Stomach (tissue), 4 donors: ENCODE results near the gene EDIL3.

Source experiments
- POLR2AphosphoS5 ChIP-seq, 3 donors: sonication (generic); formaldehyde crosslinking; IDR thresholded peaks; one replicate each; pipeline ENCODE4 v1.6.1; 2016; ENCODE audit warnings: antibody characterized with exemption in 3 of 3
- TF ChIP-seq, protein P1 (sequence below), 7 experiments: fragments of 450-650 bp in 4 of 7; fragments of 200-600 bp in 3 of 7; sonication (generic) in 3 of 7; IDR thresholded peaks; one replicate each; pipeline ENCODE4 v1.5.1; 2016 to 2019; ENCODE audit warnings: antibody characterized with exemption in 7 of 7, control low read depth in 2 of 7, mild to moderate bottlenecking in 1 of 7

DNA sequence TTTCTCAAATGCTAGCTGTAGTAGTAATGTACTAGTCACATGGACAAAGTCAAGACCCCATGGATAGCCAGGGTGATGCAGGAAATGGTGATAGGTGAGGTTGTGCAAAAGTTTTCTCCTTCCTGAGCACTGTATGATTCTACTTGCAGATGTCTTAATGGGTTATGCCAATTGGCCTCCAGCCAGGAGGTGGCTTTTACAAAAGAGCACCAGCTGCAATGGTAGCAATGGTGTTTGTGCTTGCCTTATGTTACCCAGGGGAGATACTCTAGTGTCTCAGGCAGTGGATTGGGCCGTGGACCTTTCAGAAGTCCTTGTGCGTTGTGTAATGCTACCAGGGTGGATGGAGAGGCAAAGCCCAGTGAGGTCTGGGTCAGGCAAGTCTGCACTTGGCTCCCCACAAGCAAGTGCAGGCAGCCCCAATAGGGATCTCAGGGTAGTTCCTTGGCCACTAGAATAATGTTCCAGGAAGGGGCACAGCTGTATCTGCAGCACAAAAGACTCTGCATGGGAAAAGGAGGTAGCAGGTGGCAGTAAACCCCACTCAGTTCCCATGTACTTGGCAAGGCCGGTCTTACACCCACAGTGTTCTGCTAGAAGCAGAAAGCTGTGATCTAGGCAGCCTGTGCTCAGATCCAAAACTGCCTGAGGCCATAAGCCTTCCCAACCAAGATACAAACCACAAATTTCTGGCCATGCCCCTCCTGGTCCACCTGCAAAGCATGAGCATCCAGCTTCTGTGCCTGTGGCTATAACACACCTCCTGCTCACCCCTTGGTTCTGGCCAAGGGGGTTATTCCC lies 46.4 kb upstream of the EDIL3 start:
- TF ChIP-seq, protein P1, sequence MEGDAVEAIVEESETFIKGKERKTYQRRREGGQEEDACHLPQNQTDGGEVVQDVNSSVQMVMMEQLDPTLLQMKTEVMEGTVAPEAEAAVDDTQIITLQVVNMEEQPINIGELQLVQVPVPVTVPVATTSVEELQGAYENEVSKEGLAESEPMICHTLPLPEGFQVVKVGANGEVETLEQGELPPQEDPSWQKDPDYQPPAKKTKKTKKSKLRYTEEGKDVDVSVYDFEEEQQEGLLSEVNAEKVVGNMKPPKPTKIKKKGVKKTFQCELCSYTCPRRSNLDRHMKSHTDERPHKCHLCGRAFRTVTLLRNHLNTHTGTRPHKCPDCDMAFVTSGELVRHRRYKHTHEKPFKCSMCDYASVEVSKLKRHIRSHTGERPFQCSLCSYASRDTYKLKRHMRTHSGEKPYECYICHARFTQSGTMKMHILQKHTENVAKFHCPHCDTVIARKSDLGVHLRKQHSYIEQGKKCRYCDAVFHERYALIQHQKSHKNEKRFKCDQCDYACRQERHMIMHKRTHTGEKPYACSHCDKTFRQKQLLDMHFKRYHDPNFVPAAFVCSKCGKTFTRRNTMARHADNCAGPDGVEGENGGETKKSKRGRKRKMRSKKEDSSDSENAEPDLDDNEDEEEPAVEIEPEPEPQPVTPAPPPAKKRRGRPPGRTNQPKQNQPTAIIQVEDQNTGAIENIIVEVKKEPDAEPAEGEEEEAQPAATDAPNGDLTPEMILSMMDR (IDR thresholded peaks at IDR 0.05) = no peak
- TF ChIP-seq POLR2AphosphoS5 (IDR thresholded peaks at IDR 0.05) = no peak
